Caki2 (cell line): ENCODE results near the gene ADAMTS14. TPM values are rescaled to one million over a fixed set of nuclear protein-coding genes. Genes with fewer than 3 reads are reported as not detected.

Source experiments
- DNase-seq: peaks from one replicate; pipeline ENCODE4 v3.0.0-alpha.2; 2015; ENCODE audit warnings: low read depth
- in situ Hi-C: cut with HindIII; loops from 2 replicates; pipeline ENCODE4 v1.10.0; 2016; ENCODE audit warnings: low sequenced_read_pairs, low pct_unique_long_range_greater_than_20kb, mixed read lengths
- total RNA-seq: library from RNA; depleted of rRNA; stranded (reverse); fragments of >200 nt; shearing (Covaris generic); gene quantifications from 2 replicates; pipeline ENCODE4 v1.2.3, GENCODE V29; 2014; ENCODE audit warnings: low replicate concordance

Gene ADAMTS14
- total RNA-seq, 1 experiment from 2014 or later: 0.37 TPM

- DNase-seq: no peak
- in situ Hi-C loops: no loop called here
These were observed 2.5 kb upstream of the ADAMTS14 start for GRCh38 chr10:70669732-70670317.

GRCh38 chr10:70671619-70672164 lies 614 bp upstream of the ADAMTS14 start:
- in situ Hi-C loops: no loop called here
- DNase-seq: no peak

- in situ Hi-C loops: no loop called here
- DNase-seq: no peak
These were observed 980 bp downstream of the ADAMTS14 start for GRCh38 chr10:70673043-70673928.

GRCh38 chr10:70673929-70674559 lies 1.7 kb downstream of the ADAMTS14 start:
- in situ Hi-C loops: no loop called here

GRCh38 chr10:70674560-70675495 lies 2.5 kb downstream of the ADAMTS14 start:
- in situ Hi-C loops: no loop called here
- no peak for DNase-seq

More at GRCh38 chr10:70673929-70674559, 1.7 kb downstream of the ADAMTS14 start:
- DNase-seq: no peak

- no peak for DNase-seq
- in situ Hi-C loops: no loop called here
These were observed 3.3 kb downstream of the ADAMTS14 start for GRCh38 chr10:70675496-70676161.

GRCh38 chr10:70676511-70676910 lies 4.2 kb downstream of the ADAMTS14 start:
- DNase-seq: no peak
- in situ Hi-C loops: no loop called here

- in situ Hi-C loops: no loop called here
- DNase-seq: no peak
These were observed 4.7 kb downstream of the ADAMTS14 start for GRCh38 chr10:70677016-70677415.

GRCh38 chr10:70677620-70678249 lies 5.4 kb downstream of the ADAMTS14 start:
- no peak for DNase-seq
- in situ Hi-C loops: no loop called here

- in situ Hi-C loops: no loop called here
These were observed 5.9 kb downstream of the ADAMTS14 start for GRCh38 chr10:70678250-70678635.

GRCh38 chr10:70678757-70679489 lies 6.6 kb downstream of the ADAMTS14 start:
- in situ Hi-C loops: no loop called here
- no peak for DNase-seq

More at GRCh38 chr10:70678250-70678635, 5.9 kb downstream of the ADAMTS14 start:
- DNase-seq: no peak

- in situ Hi-C loops: no loop called here
- DNase-seq: no peak
These were observed 7.2 kb downstream of the ADAMTS14 start for GRCh38 chr10:70679498-70679897.

- in situ Hi-C loops: no loop called here
- DNase-seq: no peak
These were observed 8.8 kb downstream of the ADAMTS14 start for GRCh38 chr10:70680899-70681730.

GRCh38 chr10:70681731-70682005 lies 9.4 kb downstream of the ADAMTS14 start:
- in situ Hi-C loops: no loop called here
- DNase-seq: no peak

GRCh38 chr10:70682920-70683600 lies 10.8 kb downstream of the ADAMTS14 start:
- in situ Hi-C loops: no loop called here

More at GRCh38 chr10:70682920-70683600, 10.8 kb downstream of the ADAMTS14 start:
- no peak for DNase-seq
